Muscle layer of duodenum (tissue), 2 donors: Measurements from ENCODE around the gene CRYGA.
"Not testable (repeated sequence)": the region's sequence is repeated elsewhere in the genome, so short reads cannot be mapped to it uniquely, and the experiment has no call there.

Experiments
- H3K27ac ChIP-seq: one replicate; pipeline ENCODE4 v1.7.0; 2013; ENCODE audit warnings: mild to moderate bottlenecking, low read length
- H3K27me3 ChIP-seq: one replicate; pipeline ENCODE4 v1.7.0; 2013; ENCODE audit warnings: low read depth, mild to moderate bottlenecking, control low read depth, low read length
- H3K36me3 ChIP-seq, 2 donors: one replicate each; pipeline ENCODE4 v1.7.0; 2013; ENCODE audit warnings: low read length in 2 of 2, control low read depth in 1 of 2, mild to moderate bottlenecking in 1 of 2; ENCODE audit not compliant: insufficient read depth in 2 of 2, control insufficient read depth in 1 of 2
- H3K4me1 ChIP-seq, 2 donors: one replicate each; pipeline ENCODE4 v1.7.0; 2013; ENCODE audit warnings: low read length in 2 of 2, mild to moderate bottlenecking in 2 of 2, control low read depth in 1 of 2, moderate library complexity in 1 of 2; ENCODE audit not compliant: insufficient read depth in 2 of 2, control insufficient read depth in 1 of 2
- H3K4me3 ChIP-seq, 2 donors: one replicate each; pipeline ENCODE4 v1.7.0; 2013; ENCODE audit warnings: low read length in 2 of 2, low read depth in 1 of 2, mild to moderate bottlenecking in 1 of 2
- H3K9me3 ChIP-seq, 2 donors: one replicate each; pipeline ENCODE4 v1.7.0; 2013; ENCODE audit warnings: low read length in 2 of 2, control low read depth in 1 of 2, mild to moderate bottlenecking in 1 of 2; ENCODE audit not compliant: control insufficient read depth in 1 of 2
- donor health status: healthy.

CRYGA gene

GRCh38 chr2:208118918-208119317 lies 44.5 kb downstream of the CRYGA start:
- no peaks in the 10 kb centered on the region for H3K9me3 ChIP-seq
- no peaks in the 10 kb centered on the region for H3K4me1 ChIP-seq
- no peaks in the 10 kb centered on the region for H3K36me3 ChIP-seq
- H3K27me3 ChIP-seq = no peaks in the 10 kb centered on the region
- no peak overlapping the region for H3K27ac ChIP-seq
- no peak overlapping the region for H3K4me3 ChIP-seq

DNA sequence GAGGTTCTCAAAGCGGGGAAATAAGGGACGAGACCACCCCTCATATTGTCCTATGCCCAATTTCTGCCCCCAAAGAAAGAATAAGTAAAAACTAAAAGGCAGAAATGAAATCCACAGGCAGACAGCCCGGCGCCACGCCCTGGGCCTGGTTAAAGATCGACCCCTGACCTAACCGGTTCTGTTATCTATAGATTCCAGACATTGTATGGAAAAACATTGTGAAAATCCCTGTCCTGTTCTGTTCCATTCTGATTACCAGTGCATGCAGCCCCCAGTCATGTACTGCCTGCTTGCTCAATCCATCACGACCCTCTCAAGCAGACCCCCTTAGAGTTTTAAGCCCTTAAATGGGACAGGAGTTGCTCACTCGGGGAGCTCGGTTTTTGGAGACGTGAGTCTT lies 46.0 kb downstream of the CRYGA start:
- H3K9me3 ChIP-seq, H3K4me3 ChIP-seq, H3K4me1 ChIP-seq, H3K27ac ChIP-seq, H3K27me3 ChIP-seq, H3K36me3 ChIP-seq: not testable (repeated sequence)

DNA sequence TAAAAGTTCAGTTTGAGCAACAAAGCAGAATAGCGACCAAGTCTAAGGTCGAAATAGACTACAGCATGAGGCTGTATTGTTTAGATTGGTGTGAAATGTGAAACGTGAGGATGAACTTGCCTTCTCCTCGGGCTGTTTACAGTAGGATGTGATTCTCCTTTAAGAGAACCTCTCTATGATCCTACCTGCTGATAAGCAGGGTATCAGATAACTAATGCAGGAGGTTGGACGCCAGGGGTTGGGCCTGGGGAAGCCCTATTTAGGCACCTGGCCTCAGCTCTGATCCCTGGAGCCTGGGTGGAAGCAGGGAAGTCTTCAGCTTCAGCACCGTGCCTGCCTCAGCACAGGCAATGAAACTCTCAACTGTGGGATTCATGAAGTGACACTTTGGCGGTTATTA lies 50.4 kb downstream of the CRYGA start:
- Histone ChIP-seq H3K36me3 (no peaks in the 10 kb centered on the region), H3K9me3 (no peaks in the 10 kb centered on the region), H3K4me1 (no peaks in the 10 kb centered on the region), H3K4me3 (no peak overlapping the region), H3K27ac (no peak overlapping the region), H3K27me3 (no peaks in the 10 kb centered on the region)

- not testable (repeated sequence) for H3K9me3 ChIP-seq, H3K4me1 ChIP-seq, H3K36me3 ChIP-seq, H3K27ac ChIP-seq, H3K4me3 ChIP-seq, H3K27me3 ChIP-seq
Measured at GRCh38 chr2:208112273-208112745, 51.1 kb downstream of the CRYGA start.
